Endodermal cell (in vitro differentiated cells): ENCODE results near the gene DNASE1L1. TPM values are rescaled to one million over a fixed set of nuclear protein-coding genes. Genes with fewer than 3 reads are reported as not detected.
A peak's percentile ranks its signal among the peaks of the same experiment; 100 is the strongest.
"Not testable (repeated sequence)": the region's sequence is repeated elsewhere in the genome, so short reads cannot be mapped to it uniquely, and the experiment has no call there.

Experiments used
- DNase-seq: peaks from one replicate; pipeline ENCODE4 v3.0.0-alpha.2; 2017
- H3K27ac ChIP-seq: 2 replicates; pipeline ENCODE4 v1.5.1; 2013; ENCODE audit warnings: mild to moderate bottlenecking, low read depth, low read length, moderate library complexity
- H3K27me3 ChIP-seq: 2 replicates; pipeline ENCODE4 v1.6.1; 2013; ENCODE audit warnings: mild to moderate bottlenecking, low read length, moderate library complexity; ENCODE audit not compliant: insufficient read depth, control insufficient read depth, poor library complexity, severe bottlenecking
- H3K36me3 ChIP-seq: 2 replicates; pipeline ENCODE4 v1.7.0; 2013; ENCODE audit warnings: mild to moderate bottlenecking, low read length, moderate library complexity; ENCODE audit not compliant: control insufficient read depth, insufficient read depth
- H3K4me1 ChIP-seq: one replicate; pipeline ENCODE4 v1.7.0; 2013; ENCODE audit warnings: low read length; ENCODE audit not compliant: control insufficient read depth, insufficient read depth
- H3K4me3 ChIP-seq: 2 replicates; pipeline ENCODE4 v1.5.1; 2013; ENCODE audit warnings: mild to moderate bottlenecking, low read length, moderate library complexity
- H3K9ac ChIP-seq: 2 replicates; pipeline ENCODE4 v1.6.1; 2013; ENCODE audit warnings: mild to moderate bottlenecking, low read length, moderate library complexity; ENCODE audit not compliant: poor library complexity, severe bottlenecking; ENCODE audit errors: extremely low read depth
- H3K9me3 ChIP-seq: 2 replicates; pipeline ENCODE4 v1.6.1; 2013; ENCODE audit warnings: mild to moderate bottlenecking, low read length, moderate library complexity; ENCODE audit not compliant: control insufficient read depth
- H3K27ac Mint-ChIP-seq: 2 replicates; pipeline ENCODE4 v1.8.0; 2020; ENCODE audit warnings: mixed read lengths
- H3K27me3 Mint-ChIP-seq: 2 replicates; pipeline ENCODE4 v1.8.0; 2021; ENCODE audit warnings: mild to moderate bottlenecking, mixed read lengths; ENCODE audit not compliant: insufficient read depth
- H3K36me3 Mint-ChIP-seq: 2 replicates; pipeline ENCODE4 v1.8.0; 2020; ENCODE audit warnings: low read depth, mixed read lengths
- H3K4me1 Mint-ChIP-seq: 2 replicates; pipeline ENCODE4 v1.8.0; 2020; ENCODE audit warnings: mixed read lengths
- H3K4me3 Mint-ChIP-seq: 2 replicates; pipeline ENCODE4 v1.8.0; 2020; ENCODE audit warnings: mild to moderate bottlenecking, moderate library complexity, mixed read lengths
- H3K9me3 Mint-ChIP-seq: 2 replicates; pipeline ENCODE4 v1.8.0; 2020; ENCODE audit warnings: mild to moderate bottlenecking, mixed read lengths
- WGBS, 2 experiments: methylation state at CpG; one replicate each; pipeline versions ENCODE4 v1.1.5 to v1.1.7; 2013; ENCODE audit warnings: missing lambda C conversion rate in 2 of 2, mixed read lengths in 1 of 2; ENCODE audit not compliant: insufficient coverage in 1 of 2, insufficient read length in 1 of 2; 5-methylcytosine and 5-hydroxymethylcytosine counted together
- total RNA-seq, 2 donors: library from RNA; stranded (reverse); fragmentation: NEBNext Ultra II Directional in 1 of 2; extraction: Animal tissue kit (Norgen Biotek cat#: 25700) in 1 of 2; gene quantifications; 2 replicates in 1 of 2; 3 replicates in 1 of 2; pipeline ENCODE4 v1.2.1, GENCODE V29; 2021
- TF ChIP-seq, protein P1 (sequence below): fragments of 200-600 bp; sonication (generic); conservative IDR thresholded peaks from 2 replicates; pipeline ENCODE4 v1.5.0; 2021; ENCODE audit warnings: antibody characterized with exemption, mild to moderate bottlenecking

The DNASE1L1 gene
- total RNA-seq, 2 donors from 2014 or later: 13.8 to 17.0 TPM

DNA sequence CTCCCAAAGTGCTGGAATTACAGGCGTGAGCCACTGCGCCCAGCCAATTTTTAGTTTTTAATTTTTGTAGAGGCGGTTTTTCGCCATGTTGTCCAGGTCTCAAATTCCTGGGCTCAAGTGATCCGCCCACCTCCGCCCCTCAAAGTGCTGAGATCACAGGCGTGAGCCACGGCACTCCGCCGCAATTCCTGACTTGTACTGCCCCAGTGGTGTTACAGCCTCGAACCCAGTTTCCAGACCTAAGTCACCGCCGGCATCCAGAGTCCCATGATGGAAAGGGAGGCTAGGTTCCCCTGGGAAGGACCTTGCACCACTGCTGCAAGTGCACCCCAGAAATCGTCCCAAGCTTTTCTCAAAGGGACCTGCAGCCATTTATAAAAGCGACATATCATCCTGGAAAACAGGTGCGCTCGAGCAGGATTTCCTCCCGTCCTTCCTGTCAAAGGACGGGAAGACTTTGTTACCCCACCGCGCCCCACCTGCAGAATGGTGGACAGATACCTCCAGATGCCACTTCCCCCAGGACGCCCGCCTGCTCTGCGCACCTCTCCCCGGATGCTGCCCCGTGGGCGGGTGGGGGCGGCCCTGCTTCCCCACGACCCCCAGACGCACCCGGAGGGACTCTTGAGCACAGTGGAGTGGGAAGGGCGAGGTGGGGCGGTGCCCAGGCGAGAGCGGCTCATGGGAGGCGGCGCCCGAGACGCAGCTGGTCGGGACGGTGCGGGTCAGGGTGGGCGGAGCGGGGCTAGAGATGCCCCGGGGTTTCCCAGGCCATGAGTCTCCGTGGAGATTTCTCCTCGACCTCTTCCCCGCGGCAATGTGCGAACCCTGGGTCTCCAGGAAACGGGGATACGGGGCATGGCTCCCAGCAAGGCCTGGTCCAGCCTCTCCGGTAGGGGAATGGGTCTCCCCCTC lies 11.8 kb downstream of the DNASE1L1 start:
- peak overlapping the region; percentile 99 for H3K9ac ChIP-seq
- H3K27ac ChIP-seq: peak overlapping the region; percentile 99
- H3K4me3 Mint-ChIP-seq: peak overlapping the region; percentile 91
- H3K4me1 Mint-ChIP-seq: peaks cover 5% of the 10 kb centered on the region
- H3K4me1 ChIP-seq: no peaks in the 10 kb centered on the region
- TF ChIP-seq, protein P1, sequence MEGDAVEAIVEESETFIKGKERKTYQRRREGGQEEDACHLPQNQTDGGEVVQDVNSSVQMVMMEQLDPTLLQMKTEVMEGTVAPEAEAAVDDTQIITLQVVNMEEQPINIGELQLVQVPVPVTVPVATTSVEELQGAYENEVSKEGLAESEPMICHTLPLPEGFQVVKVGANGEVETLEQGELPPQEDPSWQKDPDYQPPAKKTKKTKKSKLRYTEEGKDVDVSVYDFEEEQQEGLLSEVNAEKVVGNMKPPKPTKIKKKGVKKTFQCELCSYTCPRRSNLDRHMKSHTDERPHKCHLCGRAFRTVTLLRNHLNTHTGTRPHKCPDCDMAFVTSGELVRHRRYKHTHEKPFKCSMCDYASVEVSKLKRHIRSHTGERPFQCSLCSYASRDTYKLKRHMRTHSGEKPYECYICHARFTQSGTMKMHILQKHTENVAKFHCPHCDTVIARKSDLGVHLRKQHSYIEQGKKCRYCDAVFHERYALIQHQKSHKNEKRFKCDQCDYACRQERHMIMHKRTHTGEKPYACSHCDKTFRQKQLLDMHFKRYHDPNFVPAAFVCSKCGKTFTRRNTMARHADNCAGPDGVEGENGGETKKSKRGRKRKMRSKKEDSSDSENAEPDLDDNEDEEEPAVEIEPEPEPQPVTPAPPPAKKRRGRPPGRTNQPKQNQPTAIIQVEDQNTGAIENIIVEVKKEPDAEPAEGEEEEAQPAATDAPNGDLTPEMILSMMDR: no peak
- peak; percentile 84 for DNase-seq
- peak overlapping the region; percentile 96 for H3K4me3 ChIP-seq
- peaks cover 22% of the 10 kb centered on the region for H3K36me3 ChIP-seq
- H3K9me3 Mint-ChIP-seq: peaks cover 47% of the 10 kb centered on the region
- no peaks in the 10 kb centered on the region for H3K9me3 ChIP-seq
- H3K27ac Mint-ChIP-seq: peak overlapping the region; percentile 98
- no peaks in the 10 kb centered on the region for H3K27me3 ChIP-seq
- no peaks in the 10 kb centered on the region for H3K27me3 Mint-ChIP-seq
- 4 to 10% methylated on average over 10 to 48 of the region's 53 CpGs for WGBS, 2 experiments
- H3K36me3 Mint-ChIP-seq: peaks cover 24% of the 10 kb centered on the region

GRCh38 chrX:154396363-154396762 lies 12.7 kb downstream of the DNASE1L1 start:
- H3K4me3 ChIP-seq, H3K27me3 Mint-ChIP-seq, H3K9me3 ChIP-seq, H3K27ac ChIP-seq, H3K27me3 ChIP-seq, H3K4me1 Mint-ChIP-seq, H3K4me1 ChIP-seq, DNase-seq, H3K27ac Mint-ChIP-seq, H3K9ac ChIP-seq: not testable (repeated sequence)
- Mint-ChIP-seq H3K9me3 (peaks cover 42% of the 10 kb centered on the region), H3K4me3 (peak overlapping the region; percentile 91), H3K36me3 (peaks cover 24% of the 10 kb centered on the region)
- WGBS, 2 experiments: 96 to 100% methylated on average over 1 to 12 of the region's 17 CpGs
- H3K36me3 ChIP-seq: peaks cover 22% of the 10 kb centered on the region

- WGBS, 2 experiments: 0% methylated on average over 8 of the region's 121 CpGs; no CpG with 5 or more reads in 1 of the 2 experiments
Measured at GRCh38 chrX:154389812-154390747, 19.0 kb downstream of the DNASE1L1 start.

GRCh38 chrX:154388649-154389048 lies 20.4 kb downstream of the DNASE1L1 start:
- not testable (repeated sequence) for H3K27ac ChIP-seq, H3K4me3 ChIP-seq, H3K27me3 Mint-ChIP-seq, H3K4me1 ChIP-seq, H3K4me1 Mint-ChIP-seq, H3K9me3 ChIP-seq, H3K9me3 Mint-ChIP-seq, H3K27ac Mint-ChIP-seq, H3K4me3 Mint-ChIP-seq, H3K36me3 Mint-ChIP-seq, H3K27me3 ChIP-seq, H3K9ac ChIP-seq, DNase-seq, H3K36me3 ChIP-seq
- WGBS, 2 experiments: no CpG with 5 or more reads among the region's 16 CpGs

More at GRCh38 chrX:154389812-154390747, 19.0 kb downstream of the DNASE1L1 start:
- H3K9me3 ChIP-seq, H3K4me1 Mint-ChIP-seq, H3K36me3 ChIP-seq, H3K4me3 Mint-ChIP-seq, H3K27me3 Mint-ChIP-seq, H3K4me1 ChIP-seq, H3K4me3 ChIP-seq, DNase-seq, H3K36me3 Mint-ChIP-seq, H3K9ac ChIP-seq, H3K9me3 Mint-ChIP-seq, H3K27ac Mint-ChIP-seq, H3K27me3 ChIP-seq, H3K27ac ChIP-seq: not testable (repeated sequence)

DNA sequence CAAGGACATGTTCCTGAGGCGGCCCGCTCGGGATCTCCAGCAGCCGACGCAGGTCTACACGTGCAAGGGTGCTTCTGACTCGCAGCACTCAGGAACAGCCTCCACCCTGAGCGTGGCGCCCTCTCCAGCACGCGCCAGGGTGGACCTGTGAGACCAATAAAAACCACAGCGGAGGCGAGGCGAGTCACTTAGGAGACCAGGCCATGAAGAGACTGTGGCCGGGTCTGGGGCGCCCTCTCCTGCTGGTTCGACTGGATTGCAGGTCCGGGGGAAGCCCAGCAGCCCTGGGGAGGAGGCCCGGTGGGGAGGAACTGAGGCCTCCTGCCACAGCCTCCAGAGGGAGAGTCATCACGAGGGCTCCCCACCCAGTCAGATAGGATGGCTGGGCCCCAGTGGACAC lies 21.0 kb downstream of the DNASE1L1 start:
- WGBS, 2 experiments: no CpG with 5 or more reads among the region's 20 CpGs
- not testable (repeated sequence) for H3K27me3 ChIP-seq

More for the DNA sequence above, 21.0 kb downstream of the DNASE1L1 start:
- not testable (repeated sequence) for H3K36me3 ChIP-seq, H3K9ac ChIP-seq, DNase-seq, H3K27me3 Mint-ChIP-seq, H3K4me1 Mint-ChIP-seq, H3K4me3 ChIP-seq, H3K27ac Mint-ChIP-seq, H3K27ac ChIP-seq, H3K9me3 ChIP-seq, H3K4me3 Mint-ChIP-seq, H3K36me3 Mint-ChIP-seq, H3K4me1 ChIP-seq
- H3K9me3 Mint-ChIP-seq: peaks cover 14% of the 10 kb centered on the region
